GM23338 (cell line): ENCODE data around the gene CRB2. TPM values are rescaled to one million over a fixed set of nuclear protein-coding genes. Genes with fewer than 3 reads are reported as not detected.

Experiments
- ATAC-seq: fragments of 200-7000 bp; cut with Tn5 transposase; 3 replicates; pipeline ENCODE4 v1.9.1; 2020
- DNase-seq: peaks from one replicate; pipeline ENCODE4 v3.0.0-alpha.2; 2015; ENCODE audit warnings: low spot score
- H2AFZ ChIP-seq: fragments of 200-600 bp; sonication (generic); 2 replicates; pipeline ENCODE4 v1.8.0; 2016; ENCODE audit warnings: antibody characterized with exemption, mild to moderate bottlenecking, moderate library complexity
- H3F3A ChIP-seq: fragments of 200-600 bp; sonication (generic); replicated peaks from 2 replicates; pipeline ENCODE4 v1.8.0; 2017; ENCODE audit warnings: antibody characterized with exemption, mixed run types, low read depth
- H3K27ac ChIP-seq: fragments of 200-600 bp; sonication (generic); 2 replicates; pipeline ENCODE4 v1.6.1; 2016; ENCODE audit warnings: low read depth
- H3K27me3 ChIP-seq: fragments of 200-600 bp; sonication (generic); 2 replicates; pipeline ENCODE4 v1.8.0; 2016; ENCODE audit warnings: mild to moderate bottlenecking, mixed run types, moderate library complexity; ENCODE audit not compliant: insufficient read depth
- H3K36me3 ChIP-seq: fragments of 200-600 bp; sonication (generic); 2 replicates; pipeline ENCODE4 v1.8.0; 2016; ENCODE audit warnings: mild to moderate bottlenecking; ENCODE audit not compliant: insufficient read depth
- H3K4me1 ChIP-seq: fragments of 200-600 bp; sonication (generic); 2 replicates; pipeline ENCODE4 v1.8.0; 2016; ENCODE audit warnings: mild to moderate bottlenecking, moderate library complexity; ENCODE audit not compliant: insufficient read depth
- H3K4me2 ChIP-seq: fragments of 200-600 bp; sonication (generic); 2 replicates; pipeline ENCODE4 v1.7.1; 2017; ENCODE audit warnings: mixed run types
- H3K4me3 ChIP-seq: fragments of 200-600 bp; sonication (generic); 2 replicates; pipeline ENCODE4 v1.6.1; 2016; ENCODE audit warnings: mixed run types
- H3K79me2 ChIP-seq: fragments of 200-600 bp; sonication (generic); replicated peaks from 2 replicates; pipeline ENCODE4 v1.8.0; 2017; ENCODE audit warnings: mild to moderate bottlenecking; ENCODE audit not compliant: insufficient read depth
- H3K9me2 ChIP-seq: fragments of 200-600 bp; sonication (generic); 2 replicates; pipeline ENCODE4 v1.8.0; 2017; ENCODE audit not compliant: insufficient read depth
- H4K20me1 ChIP-seq: fragments of 200-600 bp; sonication (generic); replicated peaks from 2 replicates; pipeline ENCODE4 v1.8.0; 2017; ENCODE audit warnings: mild to moderate bottlenecking; ENCODE audit not compliant: insufficient read depth
- H3K27ac Mint-ChIP-seq: 2 replicates; pipeline ENCODE4 v1.8.0; 2020; ENCODE audit warnings: inconsistent platforms, mild to moderate bottlenecking, moderate library complexity, mixed read lengths
- H3K27me3 Mint-ChIP-seq: 3 replicates; pipeline ENCODE4 v1.8.0; 2022; ENCODE audit warnings: low read depth, mild to moderate bottlenecking, moderate library complexity, mixed read lengths, inconsistent platforms; ENCODE audit not compliant: insufficient read depth, poor library complexity
- H3K36me3 Mint-ChIP-seq: 3 replicates; pipeline ENCODE4 v1.8.0; 2021; ENCODE audit warnings: low read depth, mild to moderate bottlenecking, inconsistent platforms, moderate library complexity, mixed read lengths
- H3K4me1 Mint-ChIP-seq: 3 replicates; pipeline ENCODE4 v1.8.0; 2020; ENCODE audit warnings: mild to moderate bottlenecking, inconsistent platforms, mixed read lengths
- H3K4me3 Mint-ChIP-seq: 3 replicates; pipeline ENCODE4 v1.8.0; 2021; ENCODE audit warnings: moderate library complexity, mild to moderate bottlenecking, inconsistent platforms, mixed read lengths
- H3K9me3 Mint-ChIP-seq: 3 replicates; pipeline ENCODE4 v1.8.0; 2020; ENCODE audit warnings: moderate library complexity, mild to moderate bottlenecking, inconsistent platforms, mixed read lengths
- CREB1 ChIP-seq: fragments of 250-450 bp; sonication (Bioruptor Pico); IDR thresholded peaks from 2 replicates; pipeline ENCODE4 v1.5.0; 2020; ENCODE audit warnings: low read depth, mild to moderate bottlenecking, moderate library complexity
- EZH2 ChIP-seq: fragments of 200-600 bp; sonication (generic); IDR thresholded peaks from one replicate; pipeline ENCODE4 v1.8.0; 2017; ENCODE audit warnings: antibody characterized with exemption, mild to moderate bottlenecking, low read depth; ENCODE audit not compliant: unreplicated experiment
- JUNB ChIP-seq: IDR thresholded peaks from one replicate; pipeline ENCODE4 v1.6.1; 2016; ENCODE audit warnings: antibody characterized with exemption; ENCODE audit not compliant: unreplicated experiment
- POLR2AphosphoS5 ChIP-seq: IDR thresholded peaks from 2 replicates; pipeline ENCODE4 v1.6.1; 2016; ENCODE audit warnings: antibody characterized with exemption, low read depth
- STAT1 ChIP-seq: IDR thresholded peaks from one replicate; pipeline ENCODE4 v1.6.1; 2016; ENCODE audit warnings: antibody characterized with exemption; ENCODE audit not compliant: unreplicated experiment
- ZNF114 ChIP-seq: fragments of 250-450 bp; sonication (Bioruptor Pico); IDR thresholded peaks from 2 replicates; pipeline ENCODE4 v1.5.0; 2020; ENCODE audit warnings: mild to moderate bottlenecking, moderate library complexity
- ZNF331 ChIP-seq: fragments of 250-450 bp; sonication (Bioruptor Pico); IDR thresholded peaks from 2 replicates; pipeline ENCODE4 v1.5.0; 2020; ENCODE audit warnings: low read depth, mild to moderate bottlenecking, moderate library complexity
- polyA plus RNA-seq: library from polyadenylated mRNA; unstranded; fragments of >200 nt; fragmentation: Nextera tagmentation; extraction: Ambion mirVana; gene quantifications from 2 replicates; pipeline ENCODE4 v1.2.1, GENCODE V29; 2016
- total RNA-seq: library from RNA; depleted of rRNA; stranded (reverse); fragments of >200 nt; shearing (Covaris generic); gene quantifications from 2 replicates; pipeline ENCODE4 v1.2.3, GENCODE V29; 2014
- TF ChIP-seq, protein P1 (sequence below): IDR thresholded peaks from one replicate; pipeline ENCODE4 v1.6.1; 2018; ENCODE audit warnings: antibody characterized with exemption; ENCODE audit not compliant: unreplicated experiment
- TF ChIP-seq, protein P2 (sequence below), 2 experiments: fragments of 200-600 bp in 1 of 2; sonication (generic) in 1 of 2; conservative IDR thresholded peaks; 2 replicates each; pipeline versions ENCODE4 v1.5.1 to v1.6.1; 2016 to 2017; ENCODE audit warnings: antibody characterized with exemption in 2 of 2, low read depth in 2 of 2, mild to moderate bottlenecking in 2 of 2, moderate library complexity in 1 of 2
- TF ChIP-seq, protein P3 (sequence below): IDR thresholded peaks from 2 replicates; pipeline ENCODE4 v1.6.1; 2016; ENCODE audit warnings: antibody characterized with exemption
- TF ChIP-seq, protein P4 (sequence below): fragments of 250-450 bp; sonication (Bioruptor Pico); IDR thresholded peaks from 2 replicates; pipeline ENCODE4 v1.5.0; 2020; ENCODE audit warnings: mild to moderate bottlenecking, moderate library complexity

The CRB2 gene
- total and polyA plus RNA-seq, 2 experiments from 2014 or later = 0.34 to 10.2 TPM

DNA sequence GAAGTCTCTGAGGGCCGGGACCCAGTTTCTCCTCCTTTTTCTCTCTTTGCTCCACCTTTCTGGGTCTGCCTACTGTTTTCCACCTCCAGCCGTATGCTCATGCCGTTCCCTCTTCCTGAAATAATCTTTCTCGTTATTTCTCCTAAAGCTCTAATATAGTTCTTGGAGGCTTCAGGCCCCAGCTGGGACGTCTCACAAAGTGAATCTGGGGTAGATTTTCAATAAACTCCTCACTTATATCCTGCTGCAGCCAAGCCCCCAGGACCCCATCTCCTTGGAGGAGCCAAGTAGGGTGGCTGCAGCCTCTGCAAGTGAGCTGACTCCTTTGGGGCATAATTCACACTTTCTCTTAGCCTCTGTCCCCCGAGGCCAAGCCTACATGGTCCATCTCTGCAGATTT lies 14.2 kb upstream of the CRB2 start:
- peak overlapping the region; percentile 66; the same call in 1 of the 2 replicates for H2AFZ ChIP-seq
- no peaks in the 10 kb centered on the region for H3K9me2 ChIP-seq
- H3K36me3 ChIP-seq = no peaks in the 10 kb centered on the region
- H3K4me3 ChIP-seq = no peak overlapping the region
- no peak overlapping the region for H3K27ac ChIP-seq
- H3K36me3 Mint-ChIP-seq = no peaks in the 10 kb centered on the region
- TF ChIP-seq JUNB = no peak
- no peak for TF ChIP-seq ZNF114 (CRISPR knock-in tag)
- no peak for TF ChIP-seq CREB1
- no peak for TF ChIP-seq EZH2
- TF ChIP-seq ZNF331 = no peak
- TF ChIP-seq, protein P1, sequence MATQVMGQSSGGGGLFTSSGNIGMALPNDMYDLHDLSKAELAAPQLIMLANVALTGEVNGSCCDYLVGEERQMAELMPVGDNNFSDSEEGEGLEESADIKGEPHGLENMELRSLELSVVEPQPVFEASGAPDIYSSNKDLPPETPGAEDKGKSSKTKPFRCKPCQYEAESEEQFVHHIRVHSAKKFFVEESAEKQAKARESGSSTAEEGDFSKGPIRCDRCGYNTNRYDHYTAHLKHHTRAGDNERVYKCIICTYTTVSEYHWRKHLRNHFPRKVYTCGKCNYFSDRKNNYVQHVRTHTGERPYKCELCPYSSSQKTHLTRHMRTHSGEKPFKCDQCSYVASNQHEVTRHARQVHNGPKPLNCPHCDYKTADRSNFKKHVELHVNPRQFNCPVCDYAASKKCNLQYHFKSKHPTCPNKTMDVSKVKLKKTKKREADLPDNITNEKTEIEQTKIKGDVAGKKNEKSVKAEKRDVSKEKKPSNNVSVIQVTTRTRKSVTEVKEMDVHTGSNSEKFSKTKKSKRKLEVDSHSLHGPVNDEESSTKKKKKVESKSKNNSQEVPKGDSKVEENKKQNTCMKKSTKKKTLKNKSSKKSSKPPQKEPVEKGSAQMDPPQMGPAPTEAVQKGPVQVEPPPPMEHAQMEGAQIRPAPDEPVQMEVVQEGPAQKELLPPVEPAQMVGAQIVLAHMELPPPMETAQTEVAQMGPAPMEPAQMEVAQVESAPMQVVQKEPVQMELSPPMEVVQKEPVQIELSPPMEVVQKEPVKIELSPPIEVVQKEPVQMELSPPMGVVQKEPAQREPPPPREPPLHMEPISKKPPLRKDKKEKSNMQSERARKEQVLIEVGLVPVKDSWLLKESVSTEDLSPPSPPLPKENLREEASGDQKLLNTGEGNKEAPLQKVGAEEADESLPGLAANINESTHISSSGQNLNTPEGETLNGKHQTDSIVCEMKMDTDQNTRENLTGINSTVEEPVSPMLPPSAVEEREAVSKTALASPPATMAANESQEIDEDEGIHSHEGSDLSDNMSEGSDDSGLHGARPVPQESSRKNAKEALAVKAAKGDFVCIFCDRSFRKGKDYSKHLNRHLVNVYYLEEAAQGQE = no peak
- TF ChIP-seq, protein P2, sequence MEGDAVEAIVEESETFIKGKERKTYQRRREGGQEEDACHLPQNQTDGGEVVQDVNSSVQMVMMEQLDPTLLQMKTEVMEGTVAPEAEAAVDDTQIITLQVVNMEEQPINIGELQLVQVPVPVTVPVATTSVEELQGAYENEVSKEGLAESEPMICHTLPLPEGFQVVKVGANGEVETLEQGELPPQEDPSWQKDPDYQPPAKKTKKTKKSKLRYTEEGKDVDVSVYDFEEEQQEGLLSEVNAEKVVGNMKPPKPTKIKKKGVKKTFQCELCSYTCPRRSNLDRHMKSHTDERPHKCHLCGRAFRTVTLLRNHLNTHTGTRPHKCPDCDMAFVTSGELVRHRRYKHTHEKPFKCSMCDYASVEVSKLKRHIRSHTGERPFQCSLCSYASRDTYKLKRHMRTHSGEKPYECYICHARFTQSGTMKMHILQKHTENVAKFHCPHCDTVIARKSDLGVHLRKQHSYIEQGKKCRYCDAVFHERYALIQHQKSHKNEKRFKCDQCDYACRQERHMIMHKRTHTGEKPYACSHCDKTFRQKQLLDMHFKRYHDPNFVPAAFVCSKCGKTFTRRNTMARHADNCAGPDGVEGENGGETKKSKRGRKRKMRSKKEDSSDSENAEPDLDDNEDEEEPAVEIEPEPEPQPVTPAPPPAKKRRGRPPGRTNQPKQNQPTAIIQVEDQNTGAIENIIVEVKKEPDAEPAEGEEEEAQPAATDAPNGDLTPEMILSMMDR (conservative IDR thresholded peaks at IDR 0.05; ENCODE audit: low read depth in 2 of 2) = no peak
- TF ChIP-seq, protein P3, sequence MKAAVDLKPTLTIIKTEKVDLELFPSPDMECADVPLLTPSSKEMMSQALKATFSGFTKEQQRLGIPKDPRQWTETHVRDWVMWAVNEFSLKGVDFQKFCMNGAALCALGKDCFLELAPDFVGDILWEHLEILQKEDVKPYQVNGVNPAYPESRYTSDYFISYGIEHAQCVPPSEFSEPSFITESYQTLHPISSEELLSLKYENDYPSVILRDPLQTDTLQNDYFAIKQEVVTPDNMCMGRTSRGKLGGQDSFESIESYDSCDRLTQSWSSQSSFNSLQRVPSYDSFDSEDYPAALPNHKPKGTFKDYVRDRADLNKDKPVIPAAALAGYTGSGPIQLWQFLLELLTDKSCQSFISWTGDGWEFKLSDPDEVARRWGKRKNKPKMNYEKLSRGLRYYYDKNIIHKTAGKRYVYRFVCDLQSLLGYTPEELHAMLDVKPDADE = no peak
- TF ChIP-seq, protein P4, sequence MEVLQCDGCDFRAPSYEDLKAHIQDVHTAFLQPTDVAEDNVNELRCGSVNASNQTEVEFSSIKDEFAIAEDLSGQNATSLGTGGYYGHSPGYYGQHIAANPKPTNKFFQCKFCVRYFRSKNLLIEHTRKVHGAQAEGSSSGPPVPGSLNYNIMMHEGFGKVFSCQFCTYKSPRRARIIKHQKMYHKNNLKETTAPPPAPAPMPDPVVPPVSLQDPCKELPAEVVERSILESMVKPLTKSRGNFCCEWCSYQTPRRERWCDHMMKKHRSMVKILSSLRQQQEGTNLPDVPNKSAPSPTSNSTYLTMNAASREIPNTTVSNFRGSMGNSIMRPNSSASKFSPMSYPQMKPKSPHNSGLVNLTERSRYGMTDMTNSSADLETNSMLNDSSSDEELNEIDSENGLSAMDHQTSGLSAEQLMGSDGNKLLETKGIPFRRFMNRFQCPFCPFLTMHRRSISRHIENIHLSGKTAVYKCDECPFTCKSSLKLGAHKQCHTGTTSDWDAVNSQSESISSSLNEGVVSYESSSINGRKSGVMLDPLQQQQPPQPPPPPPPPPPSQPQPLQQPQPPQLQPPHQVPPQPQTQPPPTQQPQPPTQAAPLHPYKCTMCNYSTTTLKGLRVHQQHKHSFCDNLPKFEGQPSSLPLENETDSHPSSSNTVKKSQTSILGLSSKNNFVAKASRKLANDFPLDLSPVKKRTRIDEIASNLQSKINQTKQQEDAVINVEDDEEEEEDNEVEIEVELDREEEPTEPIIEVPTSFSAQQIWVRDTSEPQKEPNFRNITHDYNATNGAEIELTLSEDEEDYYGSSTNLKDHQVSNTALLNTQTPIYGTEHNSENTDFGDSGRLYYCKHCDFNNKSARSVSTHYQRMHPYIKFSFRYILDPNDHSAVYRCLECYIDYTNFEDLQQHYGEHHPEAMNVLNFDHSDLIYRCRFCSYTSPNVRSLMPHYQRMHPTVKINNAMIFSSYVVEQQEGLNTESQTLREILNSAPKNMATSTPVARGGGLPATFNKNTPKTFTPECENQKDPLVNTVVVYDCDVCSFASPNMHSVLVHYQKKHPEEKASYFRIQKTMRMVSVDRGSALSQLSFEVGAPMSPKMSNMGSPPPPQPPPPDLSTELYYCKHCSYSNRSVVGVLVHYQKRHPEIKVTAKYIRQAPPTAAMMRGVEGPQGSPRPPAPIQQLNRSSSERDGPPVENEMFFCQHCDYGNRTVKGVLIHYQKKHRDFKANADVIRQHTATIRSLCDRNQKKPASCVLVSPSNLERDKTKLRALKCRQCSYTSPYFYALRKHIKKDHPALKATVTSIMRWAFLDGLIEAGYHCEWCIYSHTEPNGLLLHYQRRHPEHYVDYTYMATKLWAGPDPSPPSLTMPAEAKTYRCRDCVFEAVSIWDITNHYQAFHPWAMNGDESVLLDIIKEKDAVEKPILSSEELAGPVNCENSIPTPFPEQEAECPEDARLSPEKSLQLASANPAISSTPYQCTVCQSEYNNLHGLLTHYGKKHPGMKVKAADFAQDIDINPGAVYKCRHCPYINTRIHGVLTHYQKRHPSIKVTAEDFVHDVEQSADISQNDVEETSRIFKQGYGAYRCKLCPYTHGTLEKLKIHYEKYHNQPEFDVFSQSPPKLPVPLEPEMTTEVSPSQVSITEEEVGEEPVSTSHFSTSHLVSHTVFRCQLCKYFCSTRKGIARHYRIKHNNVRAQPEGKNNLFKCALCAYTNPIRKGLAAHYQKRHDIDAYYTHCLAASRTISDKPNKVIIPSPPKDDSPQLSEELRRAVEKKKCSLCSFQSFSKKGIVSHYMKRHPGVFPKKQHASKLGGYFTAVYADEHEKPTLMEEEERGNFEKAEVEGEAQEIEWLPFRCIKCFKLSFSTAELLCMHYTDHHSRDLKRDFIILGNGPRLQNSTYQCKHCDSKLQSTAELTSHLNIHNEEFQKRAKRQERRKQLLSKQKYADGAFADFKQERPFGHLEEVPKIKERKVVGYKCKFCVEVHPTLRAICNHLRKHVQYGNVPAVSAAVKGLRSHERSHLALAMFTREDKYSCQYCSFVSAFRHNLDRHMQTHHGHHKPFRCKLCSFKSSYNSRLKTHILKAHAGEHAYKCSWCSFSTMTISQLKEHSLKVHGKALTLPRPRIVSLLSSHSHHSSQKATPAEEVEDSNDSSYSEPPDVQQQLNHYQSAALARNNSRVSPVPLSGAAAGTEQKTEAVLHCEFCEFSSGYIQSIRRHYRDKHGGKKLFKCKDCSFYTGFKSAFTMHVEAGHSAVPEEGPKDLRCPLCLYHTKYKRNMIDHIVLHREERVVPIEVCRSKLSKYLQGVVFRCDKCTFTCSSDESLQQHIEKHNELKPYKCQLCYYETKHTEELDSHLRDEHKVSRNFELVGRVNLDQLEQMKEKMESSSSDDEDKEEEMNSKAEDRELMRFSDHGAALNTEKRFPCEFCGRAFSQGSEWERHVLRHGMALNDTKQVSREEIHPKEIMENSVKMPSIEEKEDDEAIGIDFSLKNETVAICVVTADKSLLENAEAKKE (CRISPR knock-in tag) = no peak
- no peak for TF ChIP-seq POLR2AphosphoS5
- TF ChIP-seq STAT1 = no peak
- H3K4me1 Mint-ChIP-seq = peaks cover 19% of the 10 kb centered on the region
- H3K27me3 Mint-ChIP-seq = peaks cover 4% of the 10 kb centered on the region
- H3K4me2 ChIP-seq = no peak overlapping the region
- no peaks in the 10 kb centered on the region for H4K20me1 ChIP-seq
- H3K79me2 ChIP-seq = no peaks in the 10 kb centered on the region
- no peaks in the 10 kb centered on the region for H3F3A ChIP-seq
- DNase-seq = no peak
- H3K4me3 Mint-ChIP-seq = no peak overlapping the region
- no peaks in the 10 kb centered on the region for H3K9me3 Mint-ChIP-seq
- no peaks in the 10 kb centered on the region for H3K27me3 ChIP-seq
- H3K4me1 ChIP-seq = 0 out of 2 replicates have a peak, but pooled peaks cover 3% of the 10 kb centered on the region
- no peak overlapping the region for H3K27ac Mint-ChIP-seq
- no peak for ATAC-seq
